RWPE1 (cell line): ENCODE measurements around the gene MTNR1B.

ENCODE experiments used
- CTCF ChIA-PET: fragments of 350-600 bp; sonication (Branson Sonifier 250); formaldehyde crosslinking; extraction: SDS; loops from one replicate; lab custom pipeline; 2021; lab: Yijun Ruan, JAX
- POLR2A ChIA-PET: fragments of 400-600 bp; formaldehyde crosslinking; extraction: SDS; loops from one replicate; lab custom pipeline; 2020; ENCODE audit warnings: antibody characterized with exemption; ENCODE audit not compliant: low non-redundant PET; lab: Yijun Ruan, JAX
- DNase-seq: peaks from one replicate; pipeline ENCODE4 v3.0.0; 2012; ENCODE audit warnings: low spot score
- H3K27ac ChIP-seq: fragments of 450-650 bp; 2 replicates; pipeline ENCODE4 v1.5.1; 2017
- CTCF ChIP-seq: fragments of 450-650 bp; conservative IDR thresholded peaks from 2 replicates; pipeline ENCODE4 v1.5.1; 2017; ENCODE audit warnings: low read depth, mild to moderate bottlenecking

The MTNR1B gene

DNA sequence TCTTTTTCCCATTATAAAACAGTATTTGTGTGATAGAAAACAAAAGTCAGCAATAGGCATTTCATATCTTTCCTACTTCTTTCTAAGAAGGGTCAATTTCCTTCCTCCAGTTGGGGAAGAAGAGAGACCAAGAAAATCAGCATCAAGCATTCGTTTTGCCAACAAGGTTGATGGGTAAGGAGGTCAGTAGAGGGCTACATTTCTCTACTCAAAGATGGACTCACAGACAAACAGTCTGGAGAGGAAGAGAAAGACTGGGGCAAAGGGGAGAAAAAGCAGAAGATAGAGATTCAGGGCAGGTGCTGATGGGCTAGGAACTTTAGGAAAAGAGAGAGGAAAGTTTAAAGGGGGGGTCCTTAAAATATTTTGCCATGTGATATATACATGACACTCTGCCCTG, 8.6 kb upstream of the MTNR1B start:
- no peak for TF ChIP-seq CTCF
- no peak overlapping the region for H3K27ac ChIP-seq
- no peak for DNase-seq
- POLR2A ChIA-PET, result no interaction called here
- CTCF ChIA-PET, result no interaction called here

DNA sequence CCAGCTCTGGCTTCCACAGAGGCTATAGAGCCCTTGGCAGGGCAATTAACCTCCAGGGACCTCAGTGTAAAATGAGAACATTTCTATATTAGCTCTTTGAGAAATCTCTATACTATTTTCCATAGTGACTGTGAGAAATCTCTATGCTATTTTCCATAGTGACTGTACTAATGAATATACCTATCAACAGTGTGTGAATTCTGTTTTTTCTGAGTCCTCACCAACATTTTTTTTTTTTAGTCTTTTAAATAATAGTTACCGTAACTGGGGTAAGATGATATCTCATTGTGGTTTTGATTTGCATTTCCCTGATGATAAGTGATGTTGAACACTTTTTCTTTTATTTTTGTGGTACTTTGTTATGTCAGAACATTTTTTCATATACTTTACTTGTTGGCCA, 7.0 kb upstream of the MTNR1B start:
- no peak overlapping the region for H3K27ac ChIP-seq
- ChIA-PET CTCF (no interaction called here), POLR2A (no interaction called here)
- no peak for DNase-seq
- no peak for TF ChIP-seq CTCF

- ChIA-PET POLR2A (no interaction called here), CTCF (interaction anchor here (0.5 to 0.8 kb wide), 5 partner anchors 11 to 565 kb away, joined by 3 to 4 read pairs (median 3); no protein-coding TSS in a partner anchor)
- H3K27ac ChIP-seq, result no peak overlapping the region
- no peak for TF ChIP-seq CTCF
- DNase-seq, result peak; percentile 23
These were observed 5.0 kb upstream of the MTNR1B start for GRCh38 chr11:92964471-92964870.

GRCh38 chr11:92965196-92965595, 4.3 kb upstream of the MTNR1B start:
- ChIA-PET POLR2A (no interaction called here), CTCF (interaction anchor here (0.6 to 0.8 kb wide), 2 partner anchors 181 to 432 kb away, joined by 3 read pairs; no protein-coding TSS in a partner anchor)
- TF ChIP-seq CTCF, result no peak
- H3K27ac ChIP-seq, result no peak overlapping the region
- DNase-seq, result no peak

DNA sequence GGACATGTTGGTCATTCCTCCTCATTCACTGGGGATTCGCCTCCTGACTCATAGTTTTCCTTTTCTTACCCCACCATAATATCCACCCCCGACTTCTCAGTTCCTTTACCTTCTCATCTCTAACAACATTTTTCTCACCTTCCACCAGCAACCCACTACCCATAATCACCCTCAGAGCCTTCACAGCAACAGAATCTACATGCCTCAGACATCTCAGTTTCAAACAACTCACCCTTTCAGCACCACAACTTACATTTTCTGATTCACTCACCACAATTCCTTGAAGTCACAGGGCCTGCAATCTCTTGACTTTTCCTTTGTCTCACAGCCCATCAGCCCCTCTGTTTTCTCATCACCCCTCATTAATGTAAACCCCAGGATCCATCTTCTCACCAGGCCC, 2.3 kb upstream of the MTNR1B start:
- no peak overlapping the region for H3K27ac ChIP-seq
- DNase-seq, result no peak
- CTCF ChIA-PET, result no interaction called here
- no peak for TF ChIP-seq CTCF
- POLR2A ChIA-PET, result no interaction called here

- ChIA-PET POLR2A (no interaction called here), CTCF (no interaction called here)
- no peak for TF ChIP-seq CTCF
- no peak for DNase-seq
- H3K27ac ChIP-seq, result no peak overlapping the region
These were observed 1.6 kb upstream of the MTNR1B start for GRCh38 chr11:92967867-92968266.
